HG03103 (cell line): ENCODE data around the gene CLN6.
A peak's percentile ranks its signal among the peaks of the same experiment; 100 is the strongest.

Experiments
- ATAC-seq: cut with Tn5 transposase; IDR thresholded peaks from one replicate; pipeline ENCODE4 v1.9.1; 2021; ENCODE audit warnings: low read depth; ENCODE audit not compliant: unreplicated experiment

CLN6 gene

GRCh38 chr15:68229386-68230156 is at the start of gene CLN6:
CLN6 (minus strand) TSS chr15:68229728; CDS start chr15:68229584, 144 bp downstream.
- ATAC-seq, result peak; percentile 58

GRCh38 chr15:68278595-68279405 is 49.3 kb upstream of the CLN6 start:
- ATAC-seq, result no peak

- no peak for ATAC-seq
Measured at GRCh38 chr15:68278345-68278594, 48.7 kb upstream of the CLN6 start.

GRCh38 chr15:68277603-68278344 is 48.2 kb upstream of the CLN6 start, which contains the start of gene FEM1B:
FEM1B (plus strand) TSS chr15:68277745; CDS start chr15:68278418, 673 bp downstream.
- peak; percentile 69 for ATAC-seq

- no peak for ATAC-seq
Measured at GRCh38 chr15:68277131-68277602, 47.6 kb upstream of the CLN6 start.

GRCh38 chr15:68276668-68277067 is 47.1 kb upstream of the CLN6 start:
- ATAC-seq, result no peak

GRCh38 chr15:68275165-68275746 is 45.7 kb upstream of the CLN6 start:
- ATAC-seq, result no peak

GRCh38 chr15:68274201-68274848 is 44.8 kb upstream of the CLN6 start:
- ATAC-seq, result no peak

- ATAC-seq, result no peak
Measured at GRCh38 chr15:68272721-68273271, 43.3 kb upstream of the CLN6 start.

GRCh38 chr15:68271854-68272471 is 42.4 kb upstream of the CLN6 start:
- no peak for ATAC-seq

GRCh38 chr15:68268405-68268804 is 38.9 kb upstream of the CLN6 start:
- no peak for ATAC-seq

GRCh38 chr15:68265674-68266073 is 36.1 kb upstream of the CLN6 start:
- no peak for ATAC-seq

GRCh38 chr15:68265081-68265480 is 35.6 kb upstream of the CLN6 start:
- no peak for ATAC-seq

GRCh38 chr15:68264282-68264681 is 34.8 kb upstream of the CLN6 start:
- ATAC-seq, result no peak

- ATAC-seq, result no peak
Measured at GRCh38 chr15:68262514-68263356, 33.2 kb upstream of the CLN6 start.

- ATAC-seq, result no peak
Measured at GRCh38 chr15:68261980-68262379, 32.5 kb upstream of the CLN6 start.

GRCh38 chr15:68261241-68261640 is 31.7 kb upstream of the CLN6 start:
- ATAC-seq, result no peak

GRCh38 chr15:68259883-68260282 is 30.4 kb upstream of the CLN6 start:
- no peak for ATAC-seq

GRCh38 chr15:68258692-68259091 is 29.2 kb upstream of the CLN6 start:
- no peak for ATAC-seq
